Measurements from ENCODE around the gene USP3.

GRCh38 chr15:63517202-63517601 is 12.8 kb downstream of the USP3 start:
- TF ChIP-seq POLR2A (IDR thresholded peaks at IDR 0.05) = no peak
- TF ChIP-seq CTCF (IDR thresholded peaks at IDR 0.05) = no peak
- no peak for TF ChIP-seq EP300 (IDR thresholded peaks at IDR 0.05)
